ENCODE data around the gene NTNG1.

DNA sequence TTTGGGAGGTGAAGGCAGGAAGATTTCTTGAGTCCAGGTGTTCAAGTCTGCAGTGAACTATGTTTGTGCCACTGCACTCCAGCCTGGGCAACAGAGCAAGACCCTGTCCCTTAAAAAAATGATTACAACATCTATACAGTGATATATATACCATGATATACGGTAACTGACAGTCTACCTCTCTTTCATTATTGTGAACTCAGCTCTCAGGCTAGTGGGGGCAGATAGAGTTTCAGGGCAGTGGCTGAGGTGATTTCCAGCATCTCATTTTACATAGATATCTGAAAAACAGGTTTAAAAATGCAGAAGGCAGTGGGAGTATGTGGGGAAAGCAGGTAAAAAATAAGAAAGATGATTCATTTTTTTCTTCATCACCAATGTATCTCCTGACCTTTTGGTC, 8.1 kb upstream of the NTNG1 start:
- no peak for TF ChIP-seq SMAD4 (CRISPR knock-in tag; IDR thresholded peaks at IDR 0.05)
- no peak for TF ChIP-seq RORB (CRISPR knock-in tag; IDR thresholded peaks at IDR 0.05)

All from WTC11 (cell line).